ENCODE results near the gene AP2S1.
"Not testable (repeated sequence)": the region's sequence is repeated elsewhere in the genome, so short reads cannot be mapped to it uniquely, and the experiment has no call there.

Gene AP2S1

DNA sequence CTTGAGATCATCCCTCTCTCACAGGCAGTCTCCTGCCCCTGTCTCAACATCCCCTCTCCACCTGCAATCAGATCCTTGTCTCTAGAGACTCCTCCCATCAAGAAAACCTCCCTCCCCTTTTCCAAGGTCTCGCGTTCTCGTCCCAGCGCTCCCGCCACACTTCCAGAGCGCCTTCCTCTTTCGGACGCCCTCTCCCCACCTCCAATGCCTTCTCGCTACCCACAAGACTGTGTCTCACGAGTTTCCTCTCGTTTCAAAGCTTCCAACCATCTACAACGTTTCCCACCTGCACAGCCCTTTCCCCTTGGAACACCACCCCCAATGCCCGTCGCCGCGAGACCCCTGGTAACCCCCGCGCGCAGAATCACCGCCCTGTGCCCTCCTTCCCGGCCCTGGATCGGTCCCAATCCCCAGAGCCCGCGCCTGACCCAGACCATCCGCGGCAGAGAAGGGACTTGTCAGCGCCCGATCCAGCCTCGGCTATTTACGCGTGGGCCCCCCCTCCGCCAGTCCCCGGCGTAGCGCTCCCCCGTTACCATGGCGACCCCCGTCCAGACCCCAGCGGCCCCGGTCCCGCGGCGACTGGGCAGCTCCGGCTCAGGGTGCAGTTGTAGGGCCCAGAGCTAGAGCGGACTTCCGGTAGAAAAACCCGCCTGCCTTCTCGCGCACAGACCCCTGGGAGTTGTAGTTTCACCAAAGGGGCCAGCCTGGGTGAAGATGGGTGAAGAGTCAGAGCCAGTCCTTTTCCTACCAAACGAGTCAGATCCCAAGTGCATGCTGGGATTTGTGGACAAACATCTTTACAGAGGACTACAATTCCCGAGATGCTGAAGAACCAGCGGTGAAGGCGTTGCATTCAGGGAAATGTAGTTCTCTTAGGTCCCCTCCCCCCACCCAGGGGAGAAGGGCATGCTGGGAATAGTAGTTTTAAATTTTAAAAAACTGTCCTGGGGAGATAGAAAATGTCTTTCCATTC is at the start of gene AP2S1:
Gene AP2S1 (minus strand): TSS at position 619 of the 976 bp plus-strand sequence. CDS start 80 bp downstream, at position 539.
- DNase-seq (ENCODE audit: low read depth in 3 of 3): peak; percentile 70 to 88 (median 81)

DNA sequence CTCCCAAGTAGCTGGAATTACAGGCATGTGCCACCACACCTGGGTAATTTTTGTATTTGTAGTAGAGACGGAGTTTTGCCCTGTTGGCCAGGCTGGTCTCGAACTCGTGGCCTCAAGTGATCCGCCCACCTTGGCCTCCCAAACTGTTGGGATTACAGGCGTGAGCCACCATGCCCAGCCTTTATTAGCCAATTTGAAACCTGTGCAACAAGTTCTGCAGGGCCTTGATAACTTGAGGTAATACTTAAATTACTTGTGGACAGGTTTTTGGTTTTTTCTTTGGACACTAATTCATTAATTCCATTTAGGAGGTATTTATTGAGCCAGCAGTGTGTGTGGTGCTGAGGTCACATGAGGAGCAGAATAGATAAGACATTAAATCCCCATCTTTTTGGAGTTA is 49.7 kb upstream of the AP2S1 start:
- no peak for DNase-seq (ENCODE audit: low read depth in 3 of 3)

DNA sequence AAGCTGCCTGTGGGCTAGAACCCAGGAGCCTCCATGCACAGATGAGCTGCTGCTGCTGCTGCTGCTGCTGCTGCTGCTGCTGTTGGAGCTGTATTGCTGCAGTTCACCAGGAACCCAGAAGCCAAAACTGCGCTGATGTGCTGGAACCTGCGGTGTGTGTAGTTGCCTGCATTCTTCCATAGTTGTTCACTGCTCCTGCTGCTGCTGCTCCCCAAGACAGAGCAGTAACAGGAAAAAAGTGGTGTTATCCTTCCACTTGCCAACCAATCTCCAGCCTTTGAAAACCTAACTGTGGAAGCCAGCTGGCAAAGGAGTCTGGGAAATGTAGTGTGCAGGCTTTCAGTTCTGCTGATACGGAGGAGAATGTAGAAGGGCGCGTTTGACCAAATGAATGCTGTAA is 48.1 kb upstream of the AP2S1 start:
- DNase-seq (ENCODE audit: low read depth in 3 of 3): no peak

DNA sequence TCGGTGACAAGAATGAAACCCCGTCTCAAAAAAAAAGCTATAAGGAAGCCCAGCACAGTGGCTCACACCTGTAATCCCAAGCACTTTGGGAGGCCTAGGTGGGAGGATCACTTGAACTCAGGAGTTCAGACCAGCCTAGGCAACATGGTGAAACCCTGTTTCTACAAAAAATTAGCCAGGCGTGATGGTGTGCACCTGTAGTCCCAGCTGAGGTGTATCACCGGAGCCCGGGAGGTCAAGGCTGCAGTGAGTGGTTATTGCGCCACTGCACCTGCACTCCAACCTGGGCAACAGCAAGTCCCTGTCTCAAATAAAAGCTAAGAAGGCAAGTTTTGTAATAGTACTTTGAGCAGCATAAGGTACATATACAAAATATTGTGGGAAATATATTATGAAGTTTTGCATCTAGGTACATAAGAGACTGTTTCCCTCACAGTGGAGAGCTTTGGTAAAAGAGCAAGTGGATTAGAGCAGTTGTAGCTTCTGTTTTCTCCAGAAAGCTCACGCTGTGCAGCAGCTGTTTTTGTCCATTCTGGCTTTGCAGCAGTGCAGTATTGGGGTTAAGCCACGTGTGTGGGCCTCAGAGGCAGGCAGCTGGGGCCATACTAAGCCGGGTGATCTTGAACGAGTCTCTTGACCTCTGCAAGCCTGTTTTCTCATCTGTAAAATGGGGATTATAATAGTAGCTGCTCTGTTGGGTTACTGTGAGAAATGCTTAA is 45.6 kb upstream of the AP2S1 start:
- DNase-seq (ENCODE audit: low read depth in 3 of 3): no peak

DNA sequence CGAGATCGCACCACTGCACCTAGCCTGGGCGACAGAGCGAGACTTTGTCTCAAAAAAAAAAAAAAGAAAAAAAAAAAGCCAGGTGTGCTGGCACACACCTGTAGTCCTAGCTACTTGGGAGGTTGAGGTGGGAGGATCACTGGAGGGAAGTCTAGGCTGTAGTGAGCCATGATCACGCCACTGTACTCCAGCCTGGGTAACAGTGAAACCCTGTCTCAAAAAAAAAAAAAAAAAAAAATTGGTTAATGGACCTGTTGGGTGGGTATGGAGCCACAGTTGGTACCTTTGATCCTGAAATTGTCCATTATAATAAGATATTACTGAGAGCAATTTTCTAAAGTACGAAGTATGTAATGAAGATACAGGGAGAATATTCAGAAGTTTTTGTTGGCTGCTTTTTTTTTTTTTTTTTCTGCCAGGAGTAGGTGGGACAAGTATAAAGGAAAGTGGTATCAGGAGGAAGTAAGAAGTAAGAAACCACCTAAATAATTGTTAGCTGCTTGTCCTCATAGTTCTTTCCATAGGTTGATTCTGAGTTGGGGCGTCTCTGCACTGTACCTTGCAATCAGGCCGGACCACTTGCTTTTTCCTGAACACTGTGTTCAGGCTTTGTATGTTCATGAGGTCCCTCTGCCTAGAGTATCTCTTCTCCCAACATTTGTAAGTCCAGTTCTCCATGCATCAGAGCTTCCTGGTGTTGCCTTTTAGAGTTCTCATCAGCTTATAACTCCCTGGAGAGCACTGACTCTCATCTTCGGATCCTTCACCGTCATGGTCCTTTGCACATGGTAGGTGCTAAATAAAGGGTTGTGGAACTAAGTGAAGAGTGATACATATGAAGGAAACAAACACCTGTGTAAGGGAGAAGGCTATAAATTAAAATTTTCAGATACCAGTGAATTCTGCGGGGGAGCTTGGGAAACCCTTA is 41.9 kb upstream of the AP2S1 start:
- no peak for DNase-seq (ENCODE audit: low read depth in 3 of 3)

DNA sequence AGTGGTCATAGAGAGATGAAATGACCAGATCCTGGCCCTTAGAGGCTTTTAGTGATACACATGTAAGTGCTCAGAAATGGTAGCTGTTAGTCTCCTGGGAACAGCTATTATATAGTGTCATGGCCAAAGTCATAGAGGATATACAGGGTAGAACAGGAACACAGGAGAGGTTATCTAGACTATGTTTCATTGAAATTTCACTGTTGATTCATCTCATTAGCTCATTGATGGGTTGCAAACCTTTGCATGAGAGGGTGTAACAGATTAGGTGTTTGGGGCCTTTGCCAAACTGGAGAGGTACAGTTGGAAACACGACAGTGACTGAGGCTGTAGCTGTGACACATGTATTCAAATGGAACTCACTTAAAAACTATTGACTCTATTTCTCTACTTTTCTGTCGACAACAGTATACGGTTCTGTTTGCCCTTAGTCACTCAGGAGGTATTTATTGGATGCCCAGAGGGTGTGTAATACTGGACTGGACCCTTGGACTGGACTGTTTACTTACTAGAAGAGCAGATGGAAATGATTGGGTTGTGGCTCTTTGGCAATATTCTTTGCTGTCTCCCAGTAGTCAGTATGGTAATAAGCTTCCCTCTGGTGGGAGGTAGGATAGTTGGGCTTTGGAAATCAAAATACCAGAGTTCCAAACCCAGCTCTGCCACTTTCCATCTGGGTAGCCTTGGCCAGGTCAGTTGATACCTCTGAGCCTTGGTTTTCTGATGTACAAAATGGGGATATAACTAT is 40.0 kb upstream of the AP2S1 start:
- DNase-seq (ENCODE audit: low read depth in 3 of 3): no peak

DNA sequence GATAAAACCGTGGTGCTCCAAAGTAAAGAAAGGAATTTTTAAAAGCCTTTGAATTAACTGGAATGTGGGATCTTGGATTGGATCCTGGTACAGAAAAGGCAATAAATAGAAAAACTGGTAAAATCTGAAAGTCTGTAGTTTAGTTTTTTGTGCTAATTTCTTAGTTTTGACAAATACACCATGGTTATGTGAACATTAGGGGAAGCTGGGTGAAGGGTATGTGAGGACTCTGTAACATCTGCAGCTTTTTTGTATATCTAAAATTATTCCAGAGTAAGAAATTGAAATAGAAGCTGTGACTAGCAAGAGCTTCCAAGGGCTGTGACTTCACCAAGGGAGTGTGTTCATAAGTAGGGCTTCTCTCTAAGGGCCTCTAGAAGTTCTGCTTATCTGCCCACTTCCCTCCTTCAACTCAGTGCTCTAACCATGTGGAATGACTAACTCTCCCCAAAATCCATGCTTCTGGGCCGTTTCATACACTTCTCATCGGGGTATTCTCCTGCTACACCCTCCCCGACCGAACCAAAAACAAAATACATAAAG is 36.7 kb upstream of the AP2S1 start:
- DNase-seq (ENCODE audit: low read depth in 3 of 3): no peak

DNA sequence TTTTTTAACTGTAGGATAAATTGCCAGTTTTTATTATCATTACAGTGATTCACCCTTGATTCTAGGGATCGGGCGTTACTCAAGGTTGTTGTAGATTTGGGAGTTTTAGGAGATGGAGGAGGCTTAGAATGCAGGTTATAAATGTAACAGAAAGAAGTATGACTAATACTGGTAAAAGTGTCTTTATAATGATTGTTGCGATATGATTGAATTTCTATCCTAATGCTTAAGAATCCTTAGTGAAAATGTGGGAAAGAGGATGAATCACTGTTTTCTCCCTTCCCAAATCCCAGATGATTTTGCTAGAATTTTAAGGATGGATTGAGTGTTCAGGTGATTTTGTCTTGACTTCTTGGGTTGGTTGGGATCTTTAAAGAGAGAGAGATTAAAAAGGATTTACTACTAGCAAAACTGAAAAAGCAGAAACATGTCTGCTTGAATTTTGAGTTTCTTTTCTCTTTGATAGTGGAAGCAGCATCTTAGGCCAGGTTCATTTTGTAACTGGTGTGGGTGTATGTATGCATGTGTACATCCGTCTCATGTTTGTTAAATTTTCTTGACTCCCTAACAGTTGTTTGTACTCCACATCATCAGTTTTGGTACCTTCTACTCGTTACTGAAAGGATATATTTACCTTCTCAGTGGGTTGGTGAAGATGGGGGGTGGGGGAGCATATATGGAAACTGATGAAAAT is 36.0 kb upstream of the AP2S1 start:
- DNase-seq (ENCODE audit: low read depth in 3 of 3): no peak

DNA sequence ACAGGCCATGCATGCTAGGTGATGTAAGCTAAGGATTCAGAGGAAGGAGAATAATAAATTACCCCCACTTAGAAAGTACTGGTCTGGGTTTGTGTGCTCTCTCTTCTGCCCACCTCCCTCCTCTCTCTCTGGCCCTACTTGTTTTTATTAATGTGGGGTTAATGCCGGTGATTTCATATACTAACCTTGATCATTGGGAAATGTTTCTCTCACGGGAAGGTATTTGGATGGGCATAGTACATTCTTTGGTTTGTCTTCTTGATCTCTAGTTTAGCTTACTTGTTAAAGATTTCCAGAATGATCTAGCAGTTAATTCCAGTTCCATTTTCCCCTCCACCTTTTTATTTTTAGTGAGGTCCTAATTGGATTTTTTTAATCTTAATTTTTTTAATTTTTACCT is 34.8 kb upstream of the AP2S1 start:
- no peak for DNase-seq (ENCODE audit: low read depth in 3 of 3)

DNA sequence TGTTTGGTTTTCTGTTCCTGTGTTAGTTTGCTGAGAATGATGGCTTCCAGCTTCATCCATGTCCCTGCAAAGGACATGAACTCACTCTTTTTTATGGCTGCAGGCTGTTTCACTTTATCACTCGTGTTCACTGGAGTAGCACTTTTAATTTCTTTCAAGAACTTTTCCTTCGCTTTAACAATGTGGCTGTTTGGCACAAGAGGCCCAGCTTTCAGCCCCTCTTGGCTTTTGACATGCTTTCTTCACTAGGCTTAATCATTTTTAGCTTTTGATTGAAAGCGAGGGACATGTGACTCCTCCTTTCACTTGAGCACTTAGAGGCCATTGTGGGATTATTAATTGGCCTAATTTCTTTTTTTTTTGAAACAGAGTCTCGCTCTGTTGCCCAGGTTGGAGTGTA is 32.1 kb upstream of the AP2S1 start:
- DNase-seq (ENCODE audit: low read depth in 3 of 3): not testable (repeated sequence)

DNA sequence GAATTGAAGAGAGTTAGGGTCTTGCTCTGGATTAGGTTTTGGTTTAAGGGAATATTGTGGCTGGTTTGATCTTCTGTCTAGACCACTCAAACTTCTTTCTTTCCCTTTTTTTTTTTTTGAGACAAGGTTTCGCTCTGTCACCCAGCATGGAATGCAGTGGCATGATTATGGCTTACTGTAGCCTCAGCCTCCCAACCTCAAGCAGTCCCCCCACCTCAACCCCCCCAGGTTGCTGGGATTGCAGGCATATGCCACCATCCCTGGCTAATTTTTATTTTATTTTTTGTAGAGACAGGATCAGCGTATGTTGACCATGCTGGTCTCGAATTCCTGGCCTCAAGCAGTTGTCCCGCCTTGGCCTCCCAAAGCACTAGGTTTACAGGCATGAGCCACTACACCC is 31.4 kb upstream of the AP2S1 start:
- DNase-seq (ENCODE audit: low read depth in 3 of 3): no peak

DNA sequence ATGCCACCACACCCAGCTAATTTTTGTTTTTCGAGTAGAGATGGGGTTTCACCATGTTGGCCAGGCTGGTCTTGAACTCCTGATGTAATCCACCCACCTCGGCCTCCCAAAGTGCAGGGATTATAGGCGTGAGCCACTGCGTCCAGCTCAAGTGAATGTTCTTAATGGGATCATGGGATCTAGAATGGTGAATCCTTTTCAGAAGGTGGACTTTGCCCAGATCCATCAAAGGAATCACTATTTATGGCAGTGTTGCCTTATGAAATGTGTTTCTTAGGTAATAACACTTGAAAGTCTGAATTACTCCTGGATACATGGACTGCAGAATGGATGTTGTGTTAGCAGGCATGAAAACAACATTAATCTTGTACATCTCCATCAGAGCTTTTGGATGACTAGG is 30.4 kb upstream of the AP2S1 start:
- DNase-seq (ENCODE audit: low read depth in 3 of 3): no peak

DNA sequence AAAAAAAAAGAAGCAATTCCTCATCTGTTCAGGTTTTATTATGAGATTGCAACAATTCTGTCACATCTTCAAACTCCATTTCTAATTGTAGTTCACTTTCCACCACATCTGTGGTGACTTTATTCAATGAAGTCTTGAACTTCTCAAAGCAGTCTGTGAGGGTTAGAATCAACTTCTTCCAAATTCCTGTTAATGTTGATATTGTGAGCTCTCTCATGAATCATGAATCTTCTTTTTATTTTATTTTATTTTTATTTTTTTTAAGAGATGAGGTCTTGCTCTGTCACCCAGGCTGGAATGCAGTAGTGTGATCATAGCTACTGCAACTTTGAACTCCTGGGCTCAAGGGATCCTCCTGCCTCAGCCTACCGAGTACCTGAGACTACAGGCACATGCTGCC is 29.8 kb upstream of the AP2S1 start:
- no peak for DNase-seq (ENCODE audit: low read depth in 3 of 3)

DNA sequence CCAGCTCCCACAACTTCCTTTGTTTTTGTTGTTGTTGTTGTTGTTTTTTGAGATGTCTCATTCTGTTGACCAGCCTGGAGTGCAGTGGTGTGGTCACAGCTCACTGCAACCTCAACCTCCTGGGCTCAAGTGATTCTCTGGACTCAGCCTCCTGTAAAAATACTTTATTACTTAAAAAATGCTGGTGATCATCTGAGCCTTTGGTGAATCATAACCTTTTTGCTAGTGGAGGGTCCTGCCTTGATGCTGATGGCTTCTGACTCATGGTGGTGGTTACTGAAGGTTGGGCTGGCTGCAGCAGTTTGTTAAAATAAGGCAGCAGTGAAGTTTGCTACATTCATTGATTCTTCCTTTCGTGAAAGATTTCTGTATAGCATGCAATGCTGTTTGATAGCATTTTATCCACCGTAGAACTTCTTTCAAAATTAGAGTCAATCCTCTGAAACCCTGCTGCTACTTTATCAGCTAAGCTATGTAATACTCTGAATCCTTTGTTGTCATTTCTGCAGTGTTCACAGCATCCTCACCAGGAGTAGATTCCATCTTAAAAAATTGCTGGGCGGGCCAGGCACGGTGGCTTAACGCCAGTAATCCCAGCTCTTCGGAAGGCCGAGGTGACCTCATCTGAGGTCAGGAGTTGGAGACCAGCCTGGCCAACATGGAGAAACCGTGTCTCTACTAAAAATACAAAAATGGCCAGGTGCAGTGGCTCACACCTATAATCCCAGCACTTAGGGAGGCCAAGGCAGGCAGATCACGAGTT is 28.1 kb upstream of the AP2S1 start:
- no peak for DNase-seq (ENCODE audit: low read depth in 3 of 3)

DNA sequence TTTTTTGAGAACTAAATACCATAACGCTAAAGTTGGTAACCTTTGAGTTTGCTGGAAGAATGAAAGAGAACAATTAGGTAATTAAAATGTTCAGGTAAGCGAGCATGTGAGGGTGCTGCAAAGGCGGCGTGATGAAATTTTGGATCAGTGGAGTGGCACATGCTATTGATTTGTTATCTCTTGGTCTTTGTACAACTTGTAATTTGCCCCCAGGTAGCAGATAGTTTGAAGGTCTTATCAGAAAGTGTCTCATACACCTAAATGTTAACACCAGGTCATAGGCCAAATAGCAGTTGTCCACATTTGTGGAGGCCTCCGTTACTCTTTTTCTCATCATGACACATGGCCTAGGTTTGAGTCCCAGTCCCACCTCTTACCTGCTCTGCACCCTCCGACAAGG is 25.0 kb upstream of the AP2S1 start:
- DNase-seq (ENCODE audit: low read depth in 3 of 3): no peak

DNA sequence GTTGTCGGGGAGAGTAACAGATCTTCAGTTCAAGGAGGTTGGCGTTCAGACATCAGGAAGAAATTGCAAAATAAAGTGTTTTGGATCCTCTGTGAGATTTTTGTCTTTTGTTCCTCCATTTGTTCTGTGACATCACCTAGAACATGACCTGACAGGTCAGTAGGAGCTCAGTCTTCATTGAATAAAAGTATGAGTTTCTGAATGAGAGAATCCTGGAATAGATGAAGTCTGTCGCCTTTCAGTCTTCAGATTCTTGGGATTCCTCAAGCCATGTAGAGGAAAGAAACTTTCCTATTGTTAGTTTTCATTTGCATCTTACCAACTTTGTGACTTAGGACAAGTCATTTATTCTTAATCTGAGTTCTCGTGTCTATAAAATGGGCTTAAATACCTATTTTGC is 24.6 kb upstream of the AP2S1 start:
- no peak for DNase-seq (ENCODE audit: low read depth in 3 of 3)

DNA sequence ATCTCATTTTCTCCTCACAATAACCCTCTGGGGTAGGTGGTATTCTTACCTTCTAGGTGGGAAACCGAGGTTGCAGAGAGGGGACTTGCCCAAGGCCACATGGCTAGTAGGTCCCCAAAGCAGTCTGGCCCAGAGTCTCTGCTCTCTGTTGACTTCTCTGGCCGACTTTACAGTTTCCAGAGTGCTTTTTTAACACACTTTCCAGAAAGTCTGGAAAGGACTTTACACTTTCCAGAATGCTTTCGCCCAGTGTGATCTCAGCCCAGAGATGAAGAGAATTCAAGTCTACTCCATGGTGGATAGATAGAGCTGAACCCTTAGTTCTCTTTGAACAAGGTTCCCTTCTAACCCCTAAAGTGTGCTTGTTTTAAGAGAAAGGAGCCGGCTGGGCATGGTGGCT is 22.3 kb upstream of the AP2S1 start:
- no peak for DNase-seq (ENCODE audit: low read depth in 3 of 3)

DNA sequence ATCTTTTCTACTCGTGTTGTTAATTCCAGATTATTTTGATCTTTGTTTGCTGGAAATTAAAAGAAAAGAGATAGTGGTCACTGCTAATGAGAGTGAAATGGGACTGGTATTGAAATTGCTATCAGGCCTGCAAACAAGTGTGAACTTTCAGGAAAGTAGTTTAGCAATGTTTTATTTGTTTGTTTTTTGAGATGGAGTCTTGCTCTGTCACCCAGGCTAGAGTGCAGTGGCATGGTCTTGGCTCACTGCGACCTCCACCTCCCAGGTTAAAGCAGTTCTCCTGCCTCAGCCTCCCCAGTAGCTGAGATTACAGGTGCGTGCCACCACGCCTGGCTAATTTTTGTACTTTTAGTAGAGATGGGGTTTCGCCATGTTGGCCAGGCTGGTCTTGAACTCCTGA is 20.5 kb upstream of the AP2S1 start:
- not testable (repeated sequence) for DNase-seq (ENCODE audit: low read depth in 3 of 3)

DNA sequence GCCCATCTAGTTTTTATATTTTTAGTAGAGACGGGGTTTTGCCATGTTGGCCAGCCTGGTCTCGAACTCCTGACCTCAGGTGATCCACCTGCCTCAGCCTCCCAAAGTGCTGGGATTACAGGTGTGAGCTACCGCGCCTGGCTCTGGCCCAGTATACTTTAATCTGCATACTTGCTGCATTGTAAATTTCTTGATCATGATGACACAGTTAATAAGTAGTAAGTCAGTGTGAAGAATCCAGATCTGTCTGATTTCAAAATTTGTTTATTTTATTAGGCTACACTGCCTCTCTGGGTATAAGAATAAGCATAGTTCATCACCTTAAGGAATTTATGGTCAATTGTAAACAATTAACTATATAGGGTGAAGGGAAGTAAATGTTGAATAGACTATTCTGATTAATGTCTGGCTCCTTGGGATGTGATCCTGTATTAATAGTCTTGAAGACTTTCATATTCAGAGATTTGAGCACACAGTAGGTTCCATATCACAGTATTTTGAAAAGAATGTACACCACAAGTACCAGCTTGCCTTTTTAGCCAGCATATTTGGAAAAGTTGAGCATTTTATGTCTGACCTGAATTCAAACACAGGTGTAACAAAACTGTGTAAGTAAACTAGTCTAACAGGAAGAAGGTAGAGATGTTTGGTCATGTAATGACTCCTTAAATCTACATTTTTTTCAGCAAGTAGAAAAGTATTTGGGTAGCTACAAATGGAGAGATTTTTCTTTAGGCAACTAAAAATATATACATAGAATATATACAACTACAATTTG is 17.6 kb upstream of the AP2S1 start:
- no peak for DNase-seq (ENCODE audit: low read depth in 3 of 3)
